Esophagus squamous epithelium (tissue), 5 donors: ENCODE results near the gene STK32A. TPM values are rescaled to one million over a fixed set of nuclear protein-coding genes. Genes with fewer than 3 reads are reported as not detected.
"Not testable (repeated sequence)": the region's sequence is repeated elsewhere in the genome, so short reads cannot be mapped to it uniquely, and the experiment has no call there.

Source experiments
- DNase-seq: peaks from one replicate; lab custom pipeline; 2025; lab: John Stamatoyannopoulos, UW
- H3K27ac ChIP-seq, 4 donors: fragments of 200-600 bp; sonication (generic); one replicate each; pipeline ENCODE4 v1.5.1; 2016 to 2019; ENCODE audit warnings: mild to moderate bottlenecking in 1 of 4
- H3K27me3 ChIP-seq, 4 donors: fragments of 200-600 bp; sonication (generic); 1 replicate in 3 of 4; 2 replicates in 1 of 4; pipeline versions ENCODE4 v1.5.1 to v1.6.0; 2017 to 2021; ENCODE audit warnings: antibody characterized with exemption in 1 of 4
- H3K36me3 ChIP-seq, 3 donors: fragments of 200-600 bp; sonication (generic); one replicate each; pipeline ENCODE4 v1.5.1; 2016 to 2019
- H3K4me1 ChIP-seq, 3 donors: fragments of 200-600 bp; sonication (generic); one replicate each; pipeline ENCODE4 v1.5.1; 2017 to 2019
- H3K4me3 ChIP-seq, 4 donors: fragments of 200-600 bp; sonication (generic); 1 replicate in 3 of 4; 2 replicates in 1 of 4; pipeline ENCODE4 v1.5.1; 2016 to 2019; ENCODE audit warnings: mild to moderate bottlenecking in 2 of 4, moderate library complexity in 1 of 4
- H3K9me3 ChIP-seq, 3 donors: fragments of 200-600 bp; sonication (generic); one replicate each; pipeline ENCODE4 v1.5.1; 2016 to 2019
- POLR2A ChIP-seq, 4 donors: fragments of 450-650 bp; IDR thresholded peaks; one replicate each; pipeline ENCODE4 v1.6.1; 2017; ENCODE audit warnings: antibody characterized with exemption in 4 of 4, mild to moderate bottlenecking in 4 of 4, moderate library complexity in 3 of 4
- WGBS, 2 donors: methylation state at CpG; one replicate each; pipeline ENCODE4 v1.1.5; 2018; 5-methylcytosine and 5-hydroxymethylcytosine counted together
- intact Hi-C: fragments of 100-400 bp; cut with DNase I; formaldehyde crosslinking; loops from one replicate; pipeline ENCODE4 v1.15.0; 2022
- total RNA-seq, 4 donors: library from RNA; depleted of rRNA; stranded (reverse); fragments of >200 nt; gene quantifications; one replicate each; pipeline ENCODE4 v1.1.0, GENCODE V29; 2016
- TF ChIP-seq, protein P1 (sequence below), 6 experiments: fragments of 450-650 bp in 4 of 6; fragments of 200-600 bp in 2 of 6; sonication (generic) in 2 of 6; IDR thresholded peaks; one replicate each; pipeline ENCODE4 v1.5.1; 2016 to 2019; ENCODE audit warnings: antibody characterized with exemption in 6 of 6, mild to moderate bottlenecking in 4 of 6, moderate library complexity in 4 of 6
- donor health status: DM: yes; HTN: yes; CAD: no.

STK32A gene
- total RNA-seq, 4 donors from 2014 or later: 0.26 to 1.7 (median 0.38) TPM; not detected in 1

DNA sequence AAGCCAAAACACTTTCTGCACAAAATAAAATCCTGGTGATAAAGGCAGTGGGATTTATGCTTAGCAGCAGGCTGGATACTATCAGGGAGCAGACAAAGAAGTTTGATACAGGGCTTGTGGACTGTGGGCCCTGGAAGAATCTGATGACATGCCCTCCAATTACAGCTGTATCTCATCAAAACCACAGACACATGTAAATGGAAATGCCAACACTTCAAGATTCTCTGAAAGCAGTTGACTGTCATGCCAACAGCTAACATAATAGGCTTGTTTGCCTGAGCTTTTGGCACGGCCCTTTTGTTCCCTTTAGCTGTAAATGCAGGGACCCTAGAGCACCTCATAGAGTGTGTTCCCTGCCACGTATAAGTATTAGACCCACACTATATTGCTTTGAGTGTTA is 114.4 kb downstream of the STK32A start:
- Histone ChIP-seq H3K4me3 (no peak overlapping the region), H3K4me1 (no peaks in the 10 kb centered on the region), H3K27me3 (no peaks in the 10 kb centered on the region), H3K36me3 (no peaks in the 10 kb centered on the region), H3K27ac (no peak overlapping the region), H3K9me3 (no peaks in the 10 kb centered on the region)
- TF ChIP-seq, protein P1, sequence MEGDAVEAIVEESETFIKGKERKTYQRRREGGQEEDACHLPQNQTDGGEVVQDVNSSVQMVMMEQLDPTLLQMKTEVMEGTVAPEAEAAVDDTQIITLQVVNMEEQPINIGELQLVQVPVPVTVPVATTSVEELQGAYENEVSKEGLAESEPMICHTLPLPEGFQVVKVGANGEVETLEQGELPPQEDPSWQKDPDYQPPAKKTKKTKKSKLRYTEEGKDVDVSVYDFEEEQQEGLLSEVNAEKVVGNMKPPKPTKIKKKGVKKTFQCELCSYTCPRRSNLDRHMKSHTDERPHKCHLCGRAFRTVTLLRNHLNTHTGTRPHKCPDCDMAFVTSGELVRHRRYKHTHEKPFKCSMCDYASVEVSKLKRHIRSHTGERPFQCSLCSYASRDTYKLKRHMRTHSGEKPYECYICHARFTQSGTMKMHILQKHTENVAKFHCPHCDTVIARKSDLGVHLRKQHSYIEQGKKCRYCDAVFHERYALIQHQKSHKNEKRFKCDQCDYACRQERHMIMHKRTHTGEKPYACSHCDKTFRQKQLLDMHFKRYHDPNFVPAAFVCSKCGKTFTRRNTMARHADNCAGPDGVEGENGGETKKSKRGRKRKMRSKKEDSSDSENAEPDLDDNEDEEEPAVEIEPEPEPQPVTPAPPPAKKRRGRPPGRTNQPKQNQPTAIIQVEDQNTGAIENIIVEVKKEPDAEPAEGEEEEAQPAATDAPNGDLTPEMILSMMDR (IDR thresholded peaks at IDR 0.05): no peak
- TF ChIP-seq POLR2A (IDR thresholded peaks at IDR 0.05): no peak
- 34 to 37% methylated on average over 2 of the region's 2 CpGs for WGBS, 2 donors
- intact Hi-C loops: no loop called here
- DNase-seq: no peak

DNA sequence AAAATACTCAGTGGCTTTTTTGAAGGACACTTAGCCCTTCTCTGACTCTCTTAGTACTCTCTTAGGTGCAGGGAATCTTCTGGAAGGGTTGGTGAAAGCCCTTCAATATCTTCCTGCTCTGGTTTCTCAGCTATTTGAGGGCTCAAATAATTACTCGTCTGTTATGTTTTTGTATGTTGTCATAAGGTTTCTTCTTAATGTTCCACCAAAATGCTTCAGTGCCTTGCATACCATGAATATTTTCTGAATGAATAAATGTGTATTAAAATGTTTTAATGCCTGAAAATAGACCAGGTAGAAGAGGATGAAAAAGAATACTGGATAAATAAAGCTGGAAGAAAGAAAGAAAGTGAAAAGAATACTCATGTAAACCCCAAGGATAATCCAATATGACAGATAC is 124.3 kb downstream of the STK32A start:
- 59 to 67% methylated on average over 1 of the region's 1 CpG for WGBS, 2 donors

DNA sequence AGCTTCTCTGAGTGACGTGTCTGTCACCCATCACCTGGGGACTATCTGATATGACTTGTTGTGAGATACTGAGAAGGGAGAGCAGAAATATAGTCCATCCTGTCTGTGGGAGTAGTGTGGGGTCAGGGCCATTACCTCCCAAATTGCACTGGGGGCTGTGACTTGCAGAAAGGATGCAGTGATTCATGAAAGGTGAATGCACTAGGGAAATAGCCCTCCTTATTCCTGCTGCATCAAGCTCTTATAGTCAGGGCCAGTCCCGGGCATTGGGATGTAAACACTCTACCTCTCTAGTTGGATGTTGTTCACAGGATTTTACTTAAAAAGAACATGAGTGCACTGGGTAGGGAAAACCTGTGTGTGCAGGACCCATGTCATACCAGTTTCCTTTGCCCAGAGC is 124.8 kb downstream of the STK32A start:
- H3K4me3 ChIP-seq: no peak overlapping the region
- WGBS, 2 donors: 70 to 84% methylated on average over 2 of the region's 2 CpGs
- no peak for DNase-seq
- H3K4me1 ChIP-seq: no peaks in the 10 kb centered on the region
- no peaks in the 10 kb centered on the region for H3K36me3 ChIP-seq
- intact Hi-C loops: no loop called here
- H3K27ac ChIP-seq: no peak overlapping the region
- peaks cover 0 to 3% (median 0%) of the 10 kb centered on the region in 4 donors for H3K27me3 ChIP-seq
- TF ChIP-seq, protein P1 (IDR thresholded peaks at IDR 0.05): no peak
- TF ChIP-seq POLR2A (IDR thresholded peaks at IDR 0.05): no peak
- no peaks in the 10 kb centered on the region for H3K9me3 ChIP-seq

More for the DNA sequence above, 124.3 kb downstream of the STK32A start:
- H3K4me3 ChIP-seq: no peak overlapping the region
- H3K9me3 ChIP-seq: no peaks in the 10 kb centered on the region
- DNase-seq: no peak
- no peak for TF ChIP-seq POLR2A (IDR thresholded peaks at IDR 0.05)
- TF ChIP-seq, protein P1 (IDR thresholded peaks at IDR 0.05): no peak
- H3K36me3 ChIP-seq: no peaks in the 10 kb centered on the region
- intact Hi-C loops: no loop called here
- H3K4me1 ChIP-seq: no peaks in the 10 kb centered on the region
- no peak overlapping the region for H3K27ac ChIP-seq
- peaks cover 0 to 3% (median 0%) of the 10 kb centered on the region in 4 donors for H3K27me3 ChIP-seq

DNA sequence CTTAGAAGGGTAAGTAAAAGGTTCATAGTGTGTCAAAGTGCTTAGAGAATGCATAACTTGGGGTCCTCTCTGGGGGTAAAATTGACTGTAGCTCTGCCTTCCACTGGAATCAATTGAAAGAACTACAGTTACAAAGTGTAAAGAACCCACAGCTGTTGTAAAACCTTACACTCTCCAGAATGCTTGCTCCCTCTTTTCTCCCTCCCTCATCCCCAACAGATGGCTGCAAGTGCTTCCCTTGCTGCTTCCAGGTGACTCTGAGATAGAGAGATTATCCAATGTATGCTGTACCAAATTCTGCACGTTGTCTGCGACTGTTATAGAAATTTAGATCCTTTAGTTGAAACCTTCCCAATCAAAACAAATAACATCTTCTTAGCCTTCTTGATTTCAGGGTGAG is 126.0 kb downstream of the STK32A start:
- no peak for TF ChIP-seq POLR2A (IDR thresholded peaks at IDR 0.05)
- TF ChIP-seq, protein P1 (IDR thresholded peaks at IDR 0.05): no peak
- 68 to 93% methylated on average over 2 of the region's 2 CpGs for WGBS, 2 donors

DNA sequence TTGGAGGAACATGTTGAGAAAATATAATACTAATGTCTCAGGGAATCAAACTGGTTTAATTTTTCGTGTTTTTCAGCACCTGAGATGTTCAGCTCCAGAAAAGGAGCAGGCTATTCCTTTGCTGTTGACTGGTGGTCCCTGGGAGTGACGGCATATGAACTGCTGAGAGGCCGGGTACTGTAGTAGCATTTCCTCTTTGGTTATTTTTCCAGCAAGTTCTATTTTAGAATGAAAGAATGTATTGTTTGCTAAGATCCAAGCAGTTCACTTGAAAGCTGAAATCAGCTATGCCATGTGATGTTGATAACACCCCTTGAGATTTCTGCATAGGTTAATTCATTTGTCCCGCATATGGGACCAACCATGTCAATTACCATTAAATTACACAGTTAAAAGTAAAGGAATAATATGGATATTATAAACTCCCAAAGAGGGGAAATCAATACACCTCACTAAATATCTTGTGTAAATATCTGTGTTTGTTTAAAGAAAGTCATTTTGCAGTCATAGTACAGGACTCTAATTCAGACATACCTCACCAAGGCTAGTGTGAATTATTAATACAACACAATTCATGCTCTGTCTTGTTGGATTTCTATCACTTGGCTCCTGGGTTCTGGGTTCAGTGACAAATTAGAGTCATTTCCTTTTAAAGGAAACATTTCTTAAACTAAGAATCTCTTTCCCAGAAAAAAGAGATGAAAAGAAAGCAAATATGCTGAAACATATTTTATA is 126.8 kb downstream of the STK32A start:
- H3K9me3 ChIP-seq: no peaks in the 10 kb centered on the region
- H3K36me3 ChIP-seq: no peaks in the 10 kb centered on the region
- no peak overlapping the region for H3K4me3 ChIP-seq
- intact Hi-C loops: no loop called here
- 55 to 74% methylated on average over 4 of the region's 4 CpGs for WGBS, 2 donors
- no peak overlapping the region for H3K27ac ChIP-seq
- H3K4me1 ChIP-seq: no peaks in the 10 kb centered on the region
- no peak for DNase-seq
- peaks cover 0 to 3% (median 0%) of the 10 kb centered on the region in 4 donors for H3K27me3 ChIP-seq
- TF ChIP-seq, protein P1 (IDR thresholded peaks at IDR 0.05): no peak
- TF ChIP-seq POLR2A (IDR thresholded peaks at IDR 0.05): no peak

More for the DNA sequence above, 126.0 kb downstream of the STK32A start:
- no peaks in the 10 kb centered on the region for H3K4me1 ChIP-seq
- peaks cover 0 to 3% (median 0%) of the 10 kb centered on the region in 4 donors for H3K27me3 ChIP-seq
- no peaks in the 10 kb centered on the region for H3K9me3 ChIP-seq
- no peak for DNase-seq
- intact Hi-C loops: no loop called here
- no peaks in the 10 kb centered on the region for H3K36me3 ChIP-seq
- H3K4me3 ChIP-seq: no peak overlapping the region
- H3K27ac ChIP-seq: no peak overlapping the region

DNA sequence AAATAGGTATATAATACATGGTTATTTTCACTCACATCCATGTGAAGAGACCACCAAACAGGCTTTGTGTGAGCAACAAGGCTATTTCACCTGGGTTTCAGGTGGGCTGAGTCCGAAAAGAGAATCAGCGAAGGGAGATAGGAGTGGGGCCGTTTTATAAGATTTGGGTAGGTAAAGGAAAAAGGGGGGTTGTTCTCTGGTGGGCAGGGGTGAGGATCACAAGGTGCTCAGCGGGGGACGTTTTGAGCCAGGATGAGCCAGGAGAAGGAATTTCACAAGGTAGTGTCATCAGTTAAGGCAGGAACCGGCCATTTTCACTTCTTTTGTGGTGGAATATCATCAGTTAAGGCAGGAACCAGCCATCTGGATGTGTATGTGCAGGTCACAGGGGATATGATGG is 132.6 kb downstream of the STK32A start:
- H3K27ac ChIP-seq, H3K4me1 ChIP-seq, DNase-seq, H3K4me3 ChIP-seq, H3K9me3 ChIP-seq, H3K36me3 ChIP-seq, intact Hi-C loops, H3K27me3 ChIP-seq: not testable (repeated sequence)
- WGBS, 2 donors: 74 to 84% methylated on average over 6 of the region's 6 CpGs
